Measurements from ENCODE around the gene BCAP29.
"Not testable (repeated sequence)": the region's sequence is repeated elsewhere in the genome, so short reads cannot be mapped to it uniquely, and the experiment has no call there.

BCAP29 gene, protein sequence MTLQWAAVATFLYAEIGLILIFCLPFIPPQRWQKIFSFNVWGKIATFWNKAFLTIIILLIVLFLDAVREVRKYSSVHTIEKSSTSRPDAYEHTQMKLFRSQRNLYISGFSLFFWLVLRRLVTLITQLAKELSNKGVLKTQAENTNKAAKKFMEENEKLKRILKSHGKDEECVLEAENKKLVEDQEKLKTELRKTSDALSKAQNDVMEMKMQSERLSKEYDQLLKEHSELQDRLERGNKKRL

DNA sequence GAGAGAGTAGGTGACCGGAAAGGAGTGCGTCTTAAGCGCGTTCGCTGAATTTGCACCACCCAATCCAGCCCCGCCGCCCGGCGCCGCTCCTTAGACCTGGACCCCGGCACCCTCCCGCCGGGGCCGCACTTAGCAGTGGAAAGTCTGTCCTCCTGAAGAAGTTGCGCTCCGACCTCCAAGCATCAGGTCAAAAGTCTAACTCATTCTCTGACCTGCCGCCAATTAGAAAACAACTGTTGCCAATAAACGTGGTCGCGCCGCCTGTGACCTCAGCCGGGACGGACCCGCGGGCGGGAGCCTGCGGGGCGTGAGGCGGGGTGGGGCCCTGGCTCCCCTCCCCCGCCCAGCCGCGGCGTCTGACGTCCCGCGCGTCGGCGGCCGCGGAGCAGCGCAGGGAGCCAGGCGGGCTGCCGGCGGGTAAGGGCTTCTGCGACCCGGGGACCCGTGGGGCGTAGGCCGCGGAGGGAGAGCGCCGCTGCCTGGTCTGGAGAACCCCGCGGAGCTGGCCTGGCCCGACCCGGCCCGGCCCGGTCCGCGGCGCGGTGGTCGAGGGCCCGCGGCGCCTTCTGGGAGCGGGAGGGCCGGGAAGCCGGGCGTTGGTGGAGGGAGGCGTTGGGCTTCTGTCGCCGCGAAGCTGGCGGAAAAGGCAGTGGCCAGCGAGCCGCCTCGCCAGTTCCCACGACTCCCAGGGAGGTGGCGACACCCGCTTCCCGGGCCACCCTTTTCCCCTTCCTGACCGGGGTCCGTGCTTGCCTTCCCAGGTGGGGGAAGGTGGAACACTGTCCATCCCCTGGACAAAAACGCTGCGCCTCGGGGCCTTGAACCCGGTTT lies at the start of gene BCAP29:
Gene BCAP29 (plus strand): TSS at position 362 of the 831 bp plus-strand sequence. CDS start 527 bp downstream, outside the sequence.
- DNase-seq (ENCODE audit: low read depth) = peak; percentile 41

DNA sequence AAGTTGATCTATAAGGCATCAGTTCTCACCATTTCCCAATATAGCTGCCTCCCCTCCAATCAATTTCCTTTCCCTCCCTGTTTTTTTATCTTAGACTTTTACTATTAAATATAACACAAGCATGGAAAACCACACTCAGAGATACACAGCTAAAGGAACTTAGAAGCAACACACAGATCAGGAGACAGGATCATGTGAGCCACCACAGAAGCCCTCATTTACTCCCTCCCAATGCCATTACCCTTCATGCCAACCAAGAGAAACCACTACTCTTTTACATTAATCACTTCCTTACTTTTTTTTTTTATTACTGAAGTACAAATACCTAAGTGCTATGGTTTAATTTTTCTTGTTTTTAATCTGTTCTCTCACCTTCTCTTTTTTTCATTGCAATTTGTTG lies 49.3 kb upstream of the BCAP29 start:
- no peak for DNase-seq (ENCODE audit: low read depth)

DNA sequence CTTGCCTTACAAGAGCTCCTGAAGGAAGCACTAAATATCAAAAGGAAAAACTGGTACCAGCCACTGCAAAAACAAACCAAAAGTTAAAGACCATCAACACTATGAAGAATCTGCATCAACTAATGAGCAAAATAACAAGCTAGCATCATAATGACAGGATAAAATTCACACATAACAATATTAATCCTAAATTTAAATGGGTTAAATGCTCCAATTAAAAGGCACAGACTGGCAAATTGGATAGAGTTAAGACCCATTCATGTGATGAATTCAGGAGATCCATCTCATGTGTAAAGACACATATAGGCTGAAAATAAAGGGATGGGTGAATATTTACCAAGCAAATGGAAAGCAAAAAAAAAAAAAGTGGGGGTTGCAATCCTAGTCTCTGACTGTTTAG lies 45.9 kb upstream of the BCAP29 start:
- DNase-seq (ENCODE audit: low read depth) = no peak

DNA sequence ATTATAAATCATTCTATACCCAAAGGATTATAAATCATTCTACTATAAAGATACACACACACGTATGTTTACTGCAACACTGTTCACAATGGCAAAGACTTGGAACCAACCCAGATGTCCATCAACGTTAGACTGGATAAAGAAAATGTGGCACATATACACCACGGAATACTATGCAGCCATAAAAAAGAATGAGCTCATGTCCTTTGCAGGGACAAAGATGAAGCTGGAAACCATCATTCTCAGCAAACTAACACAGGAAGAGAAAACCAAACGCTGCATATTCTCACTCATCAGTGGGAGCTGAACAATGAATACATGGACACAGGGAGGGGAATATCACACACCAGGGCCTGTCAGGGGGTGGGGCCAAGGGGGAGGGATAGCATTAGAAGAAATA lies 42.8 kb upstream of the BCAP29 start:
- not testable (repeated sequence) for DNase-seq (ENCODE audit: low read depth)

DNA sequence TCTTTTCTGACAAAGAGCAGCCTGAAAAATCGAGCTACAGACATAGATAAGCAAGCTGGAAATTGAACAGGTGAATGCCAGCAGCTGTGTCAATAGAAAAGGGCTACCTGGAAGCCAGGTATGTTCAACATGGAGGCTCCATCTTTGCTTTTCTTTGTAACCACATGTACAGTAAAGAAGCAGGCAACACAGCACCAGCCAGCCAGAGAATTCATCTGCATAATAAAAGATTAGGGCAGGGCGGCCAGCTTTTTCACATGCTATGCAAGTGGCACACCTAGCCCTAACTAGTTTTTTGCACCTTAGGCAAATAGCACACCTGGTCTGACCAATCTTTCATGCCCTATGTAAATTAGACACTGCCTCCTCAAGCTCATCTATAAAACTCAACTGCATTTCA lies 42.0 kb upstream of the BCAP29 start:
- DNase-seq (ENCODE audit: low read depth) = no peak

DNA sequence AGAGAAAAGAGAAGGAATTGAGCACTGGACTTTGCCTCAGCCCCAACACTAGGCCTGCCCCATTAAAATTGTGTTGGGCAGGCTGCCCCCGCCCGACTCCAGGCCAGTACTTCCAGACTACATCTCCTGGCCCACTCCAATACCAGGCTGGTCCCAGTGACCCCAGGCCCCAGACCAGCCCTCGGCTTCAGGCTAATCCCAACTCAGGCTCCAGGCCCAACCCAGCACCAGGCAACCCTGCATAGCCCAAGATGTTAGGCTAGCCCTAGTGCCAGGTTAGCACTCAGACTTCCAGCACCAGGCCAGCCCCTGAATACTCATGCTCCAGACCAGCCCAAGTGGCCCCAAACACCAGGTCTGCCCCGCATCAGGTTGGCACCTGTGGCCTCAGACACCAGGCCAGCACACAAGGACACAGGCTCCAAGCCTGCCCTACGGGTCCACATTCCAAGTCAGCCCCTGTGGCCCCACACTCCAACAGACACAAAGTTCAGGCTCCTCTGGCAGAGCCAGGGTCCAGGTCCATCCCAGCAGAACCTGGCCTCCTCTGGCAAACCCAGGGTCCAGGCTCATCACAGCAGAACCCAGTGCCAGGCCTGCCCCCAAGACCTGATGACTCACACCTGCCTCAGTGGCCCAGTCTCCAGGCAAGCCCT lies 36.6 kb upstream of the BCAP29 start:
- no peak for DNase-seq (ENCODE audit: low read depth)

DNA sequence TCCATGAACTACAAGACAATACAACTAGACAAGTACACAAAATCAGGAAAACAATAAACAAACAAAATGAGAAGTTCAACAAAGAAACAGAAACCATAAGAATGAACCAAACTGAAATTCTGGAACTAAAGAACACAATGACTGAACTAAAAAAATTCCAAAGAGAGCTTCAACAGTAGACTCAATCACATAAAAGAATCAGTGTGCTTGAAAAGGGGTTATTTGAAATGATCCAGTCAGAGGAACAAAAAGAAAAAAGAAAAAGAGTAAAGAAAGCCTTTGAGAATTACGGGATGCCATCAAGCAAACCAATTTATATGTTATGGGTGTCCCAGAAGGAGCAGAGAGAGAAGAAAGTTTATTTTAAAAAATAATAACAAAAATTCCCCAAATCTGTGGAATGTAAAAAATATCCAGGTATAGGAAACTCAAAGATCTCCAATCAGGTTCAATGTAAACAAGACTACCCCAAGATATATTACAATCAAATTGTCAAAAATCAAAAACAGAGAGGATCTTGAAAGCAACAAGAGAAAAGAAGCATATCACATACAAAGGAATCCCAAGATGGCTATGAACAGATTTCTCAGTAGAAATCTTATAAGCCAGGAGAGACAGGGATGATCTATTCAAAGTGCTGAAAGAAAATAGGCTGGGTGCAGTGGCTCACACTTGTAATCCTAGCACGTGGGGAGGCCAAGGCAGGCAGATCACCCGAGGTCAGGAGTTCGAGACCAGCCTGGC lies 35.0 kb upstream of the BCAP29 start:
- no peak for DNase-seq (ENCODE audit: low read depth)

DNA sequence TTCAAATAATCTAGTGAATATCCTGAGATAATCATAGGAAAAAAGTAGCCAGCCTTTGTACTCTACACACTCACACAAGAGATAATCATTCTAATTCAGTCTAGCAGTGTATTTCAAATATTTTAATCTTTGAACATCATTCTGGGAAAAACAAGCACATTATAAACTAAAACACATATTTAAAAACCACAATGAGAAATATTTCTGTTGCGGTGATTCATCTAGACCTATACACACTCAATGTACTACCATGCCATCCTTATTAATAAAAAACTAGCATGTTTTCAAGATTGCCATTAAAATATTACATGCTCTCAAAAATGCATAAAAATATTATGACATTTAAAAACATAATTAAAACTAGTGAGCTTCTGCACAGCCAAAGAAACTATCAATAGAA lies 28.1 kb upstream of the BCAP29 start:
- DNase-seq (ENCODE audit: low read depth) = no peak

DNA sequence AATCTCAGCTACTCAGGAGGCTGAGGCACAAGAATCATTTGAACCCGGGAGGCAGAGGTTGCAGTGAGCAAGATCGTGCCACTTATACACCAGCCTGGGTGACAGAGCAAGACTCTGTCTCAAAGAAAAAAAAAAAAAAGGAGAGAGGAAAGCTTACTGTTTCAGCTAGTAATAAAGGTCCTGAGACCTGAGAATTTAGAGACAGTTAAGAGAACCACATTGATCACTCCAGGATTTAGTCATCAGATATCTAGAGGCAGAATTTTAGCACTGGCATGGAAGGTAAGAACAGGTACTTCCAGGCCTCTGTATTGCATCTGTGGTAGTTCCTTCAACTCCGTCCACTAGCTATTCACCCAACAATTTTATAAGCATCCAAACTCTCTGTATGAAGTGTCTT lies 24.2 kb upstream of the BCAP29 start:
- DNase-seq (ENCODE audit: low read depth) = no peak

DNA sequence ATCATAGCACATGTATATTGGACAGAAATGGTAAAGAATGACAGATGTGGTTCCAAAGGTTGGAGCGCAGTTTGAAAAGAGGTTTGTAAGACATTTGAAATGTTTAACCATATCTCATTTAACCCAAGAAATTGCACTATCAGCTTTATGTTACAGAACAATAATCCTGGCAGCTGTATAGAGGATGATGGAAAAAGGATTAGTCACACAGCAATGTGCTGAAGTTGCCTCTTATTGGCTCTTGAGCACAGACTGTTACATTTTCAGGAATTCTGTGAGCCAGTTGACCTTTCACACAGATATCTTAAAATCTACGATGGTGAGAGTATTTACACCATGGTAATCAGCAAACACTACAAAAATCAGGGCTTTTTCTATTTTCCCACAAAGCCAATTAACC lies 20.2 kb upstream of the BCAP29 start:
- DNase-seq (ENCODE audit: low read depth) = no peak

DNA sequence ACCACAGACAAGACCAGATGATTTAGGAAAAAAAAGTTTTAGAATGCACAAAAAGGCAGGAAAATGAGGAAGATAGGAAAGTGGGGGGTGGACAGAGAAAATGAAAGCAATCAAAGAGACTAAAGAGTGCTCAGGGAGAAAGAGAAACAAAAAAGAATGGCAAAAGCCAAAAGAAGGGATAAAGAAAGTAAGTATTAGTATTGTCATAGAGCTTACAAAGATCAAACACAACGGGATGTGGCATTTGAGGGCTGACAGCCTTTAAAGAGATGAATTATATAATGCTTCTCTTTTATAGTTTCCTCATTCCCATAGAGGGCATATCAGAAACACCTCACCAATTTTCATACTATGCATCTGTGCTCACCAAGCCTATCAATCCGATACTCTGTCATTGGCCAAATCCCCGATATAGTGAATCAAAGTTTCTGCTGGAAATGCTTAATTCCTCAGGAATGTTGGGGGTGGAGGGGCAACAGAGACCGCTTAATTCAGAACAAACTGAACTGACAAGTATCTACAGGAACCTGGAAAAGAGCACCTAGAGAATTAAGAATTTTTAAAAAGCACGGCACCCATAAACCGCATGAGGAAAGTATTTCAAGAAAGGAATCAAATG lies 19.0 kb upstream of the BCAP29 start:
- DNase-seq (ENCODE audit: low read depth) = no peak

DNA sequence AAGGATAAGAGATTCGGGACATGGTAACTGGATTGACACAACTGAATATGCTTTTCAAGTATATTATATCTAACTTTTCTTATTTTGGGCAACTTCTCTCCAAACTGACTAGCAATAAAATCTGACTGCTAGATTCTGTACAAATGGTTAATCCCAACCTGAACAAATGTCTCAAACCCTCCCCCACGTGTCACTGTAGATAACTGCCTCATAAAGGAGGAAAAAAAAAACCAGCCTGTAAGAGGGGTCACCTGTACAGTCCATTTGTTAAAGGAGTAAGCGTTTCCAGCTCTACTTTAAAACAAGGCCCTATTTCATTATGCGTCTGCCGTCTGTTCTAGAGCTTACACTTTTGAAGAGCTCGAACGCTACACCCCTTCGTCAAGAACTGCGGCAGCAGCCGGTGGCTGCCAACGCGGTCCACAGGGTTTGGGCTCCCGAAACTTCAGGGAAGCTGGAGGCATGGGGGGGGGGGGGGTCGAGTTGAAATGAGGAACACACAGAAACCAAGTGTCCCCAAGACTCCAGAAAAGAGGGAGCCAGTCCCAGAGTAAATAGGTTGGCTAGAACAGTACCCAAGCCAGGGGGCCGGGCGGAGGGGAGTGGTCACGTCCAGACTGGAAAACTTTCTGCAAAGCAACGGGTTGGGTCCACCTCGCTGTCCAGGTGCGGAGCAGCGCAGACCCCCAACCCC lies 16.8 kb upstream of the BCAP29 start:
- DNase-seq (ENCODE audit: low read depth) = no peak

DNA sequence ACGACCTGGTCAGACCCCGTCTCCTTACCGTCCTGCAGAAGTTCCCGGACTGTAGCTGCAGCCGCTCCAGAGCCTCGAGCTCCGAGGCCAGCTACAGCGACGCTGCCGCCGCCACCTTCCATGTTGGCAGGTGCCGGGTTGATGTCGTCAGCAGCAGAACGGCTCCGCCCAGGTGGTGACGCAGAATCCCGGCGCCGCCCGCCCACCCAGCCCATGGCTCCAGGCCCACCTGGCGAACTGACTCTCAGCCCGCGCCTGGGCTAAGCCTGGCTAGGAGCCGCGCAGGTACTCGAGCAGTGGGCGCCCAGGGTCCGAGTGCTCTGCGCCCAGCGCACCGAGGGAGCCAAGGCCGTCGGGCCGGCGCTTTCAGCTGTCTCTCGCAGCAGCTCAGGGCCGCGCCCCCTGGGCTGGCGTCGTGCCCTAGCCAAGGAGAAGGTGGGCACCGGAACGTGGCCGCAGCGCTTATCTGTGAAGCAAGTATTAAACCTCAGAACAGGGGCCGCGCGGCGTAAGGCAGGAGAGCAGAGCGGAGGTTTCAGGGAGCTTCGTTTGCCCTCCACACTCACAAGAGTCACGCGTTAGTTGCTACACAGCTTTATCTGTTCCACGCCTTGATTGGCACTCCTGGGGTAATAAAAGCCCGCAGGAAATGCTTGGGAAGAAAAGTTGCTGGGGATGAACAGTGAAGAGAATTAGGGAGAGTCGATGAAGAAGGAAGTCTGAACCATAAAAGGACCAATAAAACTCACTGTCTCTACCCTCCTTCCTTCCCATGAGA lies 16.1 kb upstream of the BCAP29 start, which contains the start of the genes COG5 and DUS4L:
Gene COG5 (minus strand): TSS at position 146 of the 778 bp plus-strand sequence. CDS start 24 bp downstream, at position 122.
Gene DUS4L (plus strand): TSS at position 197 of the 778 bp plus-strand sequence. CDS start 3,100 bp downstream, outside the sequence.
- peak; percentile 72 for DNase-seq (ENCODE audit: low read depth)

DNA sequence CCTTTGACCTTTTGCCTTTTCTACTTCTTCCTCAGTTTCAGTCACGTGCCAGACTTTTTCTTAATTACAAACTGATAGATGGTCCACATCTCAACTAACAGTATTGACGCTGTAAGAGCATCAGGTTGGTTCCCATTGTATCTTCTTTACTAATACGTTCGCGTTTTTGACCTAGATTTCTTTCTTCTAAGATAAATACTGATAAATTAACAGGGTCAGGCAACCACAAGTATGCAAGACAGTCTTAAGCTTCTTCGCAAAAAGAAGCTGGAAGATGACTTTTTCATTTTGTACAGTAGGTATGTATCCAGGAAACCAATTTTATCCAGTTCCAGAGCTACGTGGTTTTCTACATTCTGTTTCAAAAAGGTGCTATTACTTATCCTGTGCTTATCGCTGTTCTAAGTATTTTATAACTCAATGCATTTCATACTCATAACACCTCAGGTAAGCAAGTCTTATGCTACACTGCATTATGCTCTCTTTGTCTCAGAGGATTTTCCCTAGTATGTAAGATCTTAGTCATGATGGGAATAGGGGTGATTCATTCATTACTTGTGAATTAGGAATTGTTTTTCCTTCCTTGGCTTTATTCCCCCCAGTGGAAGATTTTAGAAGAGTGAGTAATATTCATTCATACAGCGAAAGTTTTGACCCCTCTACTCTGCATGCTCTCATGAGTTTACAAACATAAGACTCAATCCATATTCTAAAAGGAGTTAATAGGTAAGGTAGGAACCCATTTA lies 15.3 kb upstream of the BCAP29 start:
- no peak for DNase-seq (ENCODE audit: low read depth)

DNA sequence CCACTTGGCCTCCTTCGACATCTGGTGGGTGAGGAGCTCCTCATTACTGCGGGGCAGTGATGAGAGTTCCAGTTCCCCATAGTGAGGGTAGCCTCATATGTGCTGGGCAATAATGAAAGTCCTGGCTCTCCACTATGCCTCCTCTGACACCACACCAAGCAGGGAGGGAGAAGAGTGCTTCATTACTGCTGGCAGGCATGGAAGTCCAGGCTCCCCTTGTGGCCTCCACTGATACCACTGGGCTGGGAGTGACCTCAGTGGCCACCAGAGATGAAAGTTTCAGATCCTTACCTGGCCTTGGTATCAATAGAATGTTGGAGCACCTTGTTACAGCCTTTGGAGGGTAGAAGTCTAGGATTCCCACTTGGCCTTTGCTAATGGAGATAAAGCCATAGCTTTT lies 9.7 kb upstream of the BCAP29 start:
- DNase-seq (ENCODE audit: low read depth) = no peak

DNA sequence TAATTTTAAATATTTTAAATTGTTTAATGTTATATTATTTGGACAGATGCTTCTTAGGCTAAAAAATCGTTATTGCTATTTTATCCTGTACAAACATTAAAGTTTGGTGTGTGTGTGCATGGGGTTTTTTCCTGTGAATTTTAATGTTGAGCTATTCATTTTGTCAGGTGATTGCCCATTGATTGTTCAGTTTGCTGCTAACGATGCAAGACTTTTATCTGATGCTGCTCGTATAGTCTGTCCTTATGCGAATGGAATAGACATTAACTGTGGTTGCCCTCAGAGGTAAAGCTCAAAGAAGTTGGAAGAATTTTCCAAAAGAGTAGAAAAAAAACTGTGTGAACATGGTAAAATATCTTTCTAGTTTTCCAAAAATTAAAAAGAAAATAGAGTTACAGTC lies 6.5 kb upstream of the BCAP29 start:
- DNase-seq (ENCODE audit: low read depth) = no peak

DNA sequence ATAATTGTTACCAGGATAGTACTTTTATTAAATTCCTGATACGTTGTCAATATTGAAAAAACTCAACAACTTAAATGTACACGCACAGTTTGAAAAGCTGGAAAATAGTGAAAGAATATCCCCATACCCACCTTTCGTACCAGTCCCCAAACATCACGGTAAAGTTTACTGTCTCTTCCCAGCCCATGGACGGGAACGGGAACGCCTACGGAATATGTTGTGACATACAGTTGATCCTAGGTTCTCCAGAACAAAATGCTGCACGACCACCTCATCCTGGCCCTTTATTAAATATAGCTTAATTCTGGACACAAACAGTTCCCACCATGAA lies 527 bp upstream of the BCAP29 start:
- DNase-seq (ENCODE audit: low read depth) = no peak

DNA sequence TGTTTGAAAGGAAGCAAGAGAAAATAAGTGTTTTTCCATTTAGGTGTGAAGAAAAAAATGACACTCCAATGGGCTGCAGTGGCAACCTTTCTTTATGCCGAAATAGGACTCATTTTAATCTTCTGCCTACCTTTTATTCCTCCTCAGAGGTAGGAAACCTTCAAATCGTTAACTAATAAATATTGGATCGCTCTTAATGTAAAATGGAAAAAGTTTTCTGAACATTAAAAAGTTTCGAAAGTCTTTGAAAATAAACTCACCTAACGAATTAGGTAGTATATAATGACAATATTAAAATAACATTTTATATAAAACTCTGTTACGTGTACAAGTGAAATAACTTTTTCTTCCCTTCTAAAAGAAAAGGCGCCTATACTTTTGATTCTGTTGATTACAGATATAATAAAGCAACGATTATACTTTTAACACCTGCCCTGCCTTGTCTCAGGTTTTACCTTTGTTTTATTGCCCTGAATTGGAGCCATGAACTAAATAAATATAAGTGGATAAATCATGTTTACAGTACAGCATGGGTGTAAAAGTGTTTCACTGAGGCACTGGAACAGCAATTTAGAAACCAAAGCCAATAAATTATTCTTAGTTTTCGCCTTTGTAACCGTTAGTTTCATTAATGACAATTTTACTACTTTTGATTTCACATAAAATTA lies 804 bp downstream of the BCAP29 start:
- DNase-seq (ENCODE audit: low read depth) = no peak

DNA sequence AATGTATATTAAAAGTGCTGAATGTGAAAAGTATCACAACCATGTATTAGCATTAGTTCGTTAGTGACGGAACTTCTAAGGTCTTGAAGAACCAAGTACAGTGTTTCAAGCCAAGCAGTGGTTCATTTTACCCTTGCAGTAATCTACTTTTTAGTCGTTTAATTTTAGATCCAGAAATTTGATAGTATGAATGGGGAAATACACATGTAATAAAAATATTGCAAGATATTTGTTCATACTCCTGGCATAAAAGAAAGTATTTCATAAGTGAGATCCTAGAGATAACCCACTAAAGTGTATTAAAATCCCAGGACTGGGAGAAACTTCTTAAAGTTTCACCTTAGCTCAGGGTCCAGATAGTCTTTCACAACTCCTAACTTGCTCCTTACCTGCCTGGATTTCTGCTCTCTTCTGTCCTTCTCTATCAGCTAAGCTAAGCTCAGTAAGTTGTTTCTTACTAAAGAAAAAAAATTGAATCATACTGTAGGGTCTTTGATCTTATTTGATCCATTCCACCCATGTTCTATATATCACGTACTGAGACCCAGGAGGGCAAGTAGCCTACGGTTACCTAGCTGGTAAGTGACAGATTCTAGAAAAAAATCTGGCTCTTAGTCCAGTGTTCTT lies 1.5 kb downstream of the BCAP29 start:
- DNase-seq (ENCODE audit: low read depth) = no peak
